Measurements from ENCODE around the gene TMBIM1.

TMBIM1 gene

DNA sequence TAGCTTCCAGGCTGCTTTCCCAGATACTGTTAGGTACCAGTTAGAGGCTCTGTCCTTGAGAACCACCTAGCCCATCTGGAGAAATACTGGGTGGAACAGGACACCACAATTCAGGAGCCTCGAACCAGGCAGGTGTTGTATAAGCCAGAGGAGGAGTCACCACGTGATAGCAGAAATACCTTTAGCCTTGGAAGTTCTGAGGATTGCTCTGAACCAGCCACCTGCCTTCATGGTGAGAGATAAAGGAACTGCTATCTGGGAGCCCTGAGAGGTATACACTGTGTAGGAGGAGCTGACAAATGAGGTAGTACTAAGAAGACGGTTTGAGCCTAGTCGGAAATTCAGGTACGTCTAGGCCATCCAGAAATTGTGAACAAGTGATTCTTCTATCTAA is 39.1 kb downstream of the TMBIM1 start:
- DNase-seq, result no peak

- DNase-seq, result no peak
These were observed 39.6 kb downstream of the TMBIM1 start for GRCh38 chr2:218252509-218253231.

- no peak for DNase-seq
These were observed 42.6 kb downstream of the TMBIM1 start for GRCh38 chr2:218249691-218250090.

DNA sequence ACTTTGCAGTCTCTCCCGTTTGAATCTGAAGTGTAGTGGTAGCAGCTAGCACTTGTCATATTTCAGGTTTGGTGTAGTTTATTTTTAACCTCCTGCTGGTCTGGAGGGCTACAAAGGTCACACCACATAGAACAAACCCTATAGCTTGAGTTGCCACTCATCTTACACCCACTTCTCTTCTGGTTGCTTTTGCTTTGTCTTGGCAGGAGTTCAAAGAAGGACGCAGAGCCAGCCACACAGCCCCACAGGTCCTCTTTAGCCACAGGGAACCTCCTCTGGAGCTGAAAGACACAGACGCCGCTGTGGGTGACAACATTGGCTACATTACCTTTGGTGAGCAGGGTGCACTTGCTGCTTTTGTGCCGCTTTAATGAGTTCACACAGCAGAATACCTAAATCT is 47.1 kb downstream of the TMBIM1 start:
- no peak for DNase-seq

- DNase-seq, result no peak
These were observed 47.6 kb downstream of the TMBIM1 start for GRCh38 chr2:218244665-218245064.

DNA sequence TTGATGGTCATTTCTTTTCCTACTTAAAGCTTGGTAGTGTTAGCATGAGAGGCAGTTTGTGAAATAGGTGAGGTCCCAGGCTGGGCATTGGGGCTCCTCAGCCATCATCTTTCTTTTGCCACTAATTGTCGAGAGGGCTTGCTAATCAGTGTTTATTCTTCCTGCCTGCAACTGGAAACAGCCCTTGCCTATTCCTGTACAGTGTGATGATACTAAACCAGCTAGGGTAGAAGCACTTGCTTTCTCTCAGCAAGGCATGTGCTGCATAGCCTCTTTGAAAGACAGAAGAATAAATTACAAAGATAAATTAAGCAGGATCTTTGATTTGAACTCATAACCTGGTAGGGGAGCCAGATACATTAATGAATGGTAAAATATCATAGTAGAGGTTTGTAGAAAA is 48.1 kb downstream of the TMBIM1 start:
- no peak for DNase-seq

- no peak for DNase-seq
These were observed 53.4 kb downstream of the TMBIM1 start for GRCh38 chr2:218238887-218239286.

- DNase-seq, result no peak
These were observed 55.5 kb downstream of the TMBIM1 start for GRCh38 chr2:218236829-218237228.

DNA sequence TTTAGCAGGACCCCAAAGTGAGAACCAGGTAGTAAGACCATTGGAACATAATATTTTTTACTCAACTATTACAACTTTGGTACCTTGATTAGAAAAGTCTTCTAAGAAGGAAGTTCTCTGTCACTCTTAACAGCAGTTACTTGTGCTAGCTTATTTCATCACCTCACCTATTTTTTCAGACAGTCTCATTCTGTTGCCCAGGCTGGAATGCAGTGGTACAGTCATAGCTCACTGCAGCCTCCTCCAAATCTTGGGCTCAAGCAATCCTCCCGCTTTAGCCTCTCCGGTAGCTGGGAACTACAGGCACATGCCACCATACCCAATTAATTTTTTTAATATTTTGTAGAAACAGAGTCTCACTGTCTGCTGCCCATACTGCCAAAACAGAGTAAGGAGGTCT is 57.3 kb downstream of the TMBIM1 start:
- DNase-seq, result no peak

- DNase-seq, result no peak
These were observed 57.8 kb downstream of the TMBIM1 start for GRCh38 chr2:218234521-218234920.

GRCh38 chr2:218233543-218233942 is 58.8 kb downstream of the TMBIM1 start:
- no peak for DNase-seq

- DNase-seq, result peak; percentile 60
These were observed 61.4 kb downstream of the TMBIM1 start for GRCh38 chr2:218230882-218231281.

- DNase-seq, result no peak
These were observed 62.5 kb downstream of the TMBIM1 start for GRCh38 chr2:218229851-218230250.

DNA sequence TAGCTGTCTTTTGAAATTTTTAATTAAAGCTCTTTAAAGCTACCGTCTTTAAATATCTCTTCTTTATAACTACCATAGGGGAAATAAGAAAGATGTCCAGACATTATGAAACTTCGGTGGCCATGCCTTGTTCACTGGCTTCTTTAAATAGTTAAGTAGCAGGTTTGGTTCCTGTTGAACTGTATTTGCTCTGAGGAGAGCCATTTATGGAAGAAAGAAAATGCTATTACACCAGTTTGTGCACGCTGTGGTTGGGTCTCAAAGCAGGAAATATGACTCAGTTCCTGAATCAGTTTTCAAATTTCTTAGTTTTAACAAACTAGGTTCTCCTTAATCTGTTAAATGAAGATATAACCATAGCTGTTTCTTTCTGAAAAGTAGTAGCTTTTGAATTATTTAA is 63.1 kb downstream of the TMBIM1 start:
- peak; percentile 69 for DNase-seq

GRCh38 chr2:218228366-218229090 is 63.8 kb downstream of the TMBIM1 start:
- DNase-seq, result no peak

GRCh38 chr2:218226903-218227302 is 65.4 kb downstream of the TMBIM1 start:
- no peak for DNase-seq

Measured in CD4-positive, alpha-beta T cell treated with Interleukin-10 for 1 hour (primary cell).